A673 (cell line): ENCODE measurements around the gene ITGB1BP1. TPM values are rescaled to one million over a fixed set of nuclear protein-coding genes. Genes with fewer than 3 reads are reported as not detected.

Source experiments
- BruUV-seq: library from RNA; stranded (reverse); fragments of 400-500 nt; replicated peaks from 2 replicates; lab custom pipeline; 2021; lab: Mats Ljungman, UMichigan
- CTCF ChIA-PET: fragments of 300-600 bp; sonication (Branson Sonifier 250); formaldehyde crosslinking; loops from one replicate; lab custom pipeline; 2022; ENCODE audit warnings: antibody characterized with exemption; lab: Charles Lee
- POLR2A ChIA-PET: fragments of 300-600 bp; sonication (Branson Sonifier 250); formaldehyde crosslinking; loops from one replicate; lab custom pipeline; 2022; ENCODE audit warnings: antibody characterized with exemption; ENCODE audit not compliant: low non-redundant PET; lab: Charles Lee
- DNase-seq: peaks from one replicate; pipeline ENCODE4 v3.0.0-alpha.2; 2015; ENCODE audit warnings: low spot score
- H3K27ac ChIP-seq: fragments of 200-600 bp; sonication (generic); 2 replicates; pipeline ENCODE4 v1.5.1; 2016; ENCODE audit warnings: mixed run types, low read depth, mild to moderate bottlenecking, mixed read lengths, antibody characterized with exemption, low read length; ENCODE audit not compliant: poor library complexity, severe bottlenecking
- H3K27me3 ChIP-seq: fragments of 200-600 bp; sonication (generic); replicated peaks from 2 replicates; pipeline ENCODE4 v1.6.1; 2017; ENCODE audit warnings: mixed run types, low read depth, mild to moderate bottlenecking, mixed read lengths, antibody characterized with exemption, low read length; ENCODE audit not compliant: insufficient read depth, poor library complexity
- H3K36me3 ChIP-seq: fragments of 200-600 bp; sonication (generic); 2 replicates; pipeline ENCODE4 v1.6.1; 2016; ENCODE audit warnings: mixed run types, mild to moderate bottlenecking, mixed read lengths, antibody characterized with exemption, low read length; ENCODE audit not compliant: insufficient read depth, poor library complexity, severe bottlenecking
- H3K4me1 ChIP-seq: fragments of 200-600 bp; sonication (generic); 2 replicates; pipeline ENCODE4 v1.6.1; 2017; ENCODE audit warnings: mixed run types, mild to moderate bottlenecking, mixed read lengths, antibody characterized with exemption, low read length; ENCODE audit not compliant: insufficient read depth, poor library complexity, severe bottlenecking
- H3K4me3 ChIP-seq: fragments of 200-600 bp; sonication (generic); 2 replicates; pipeline ENCODE4 v1.5.1; 2016; ENCODE audit warnings: low read depth, mixed run types, mild to moderate bottlenecking, mixed read lengths, low read length; ENCODE audit not compliant: poor library complexity, severe bottlenecking
- H3K9me3 ChIP-seq: fragments of 200-600 bp; sonication (generic); 2 replicates; pipeline ENCODE4 v1.6.1; 2016; ENCODE audit warnings: mixed run types, low read depth, mild to moderate bottlenecking, mixed read lengths, antibody characterized with exemption, low read length; ENCODE audit not compliant: poor library complexity, severe bottlenecking
- EZH2 ChIP-seq: fragments of 200-600 bp; sonication (generic); IDR thresholded peaks from 2 replicates; pipeline ENCODE4 v1.6.1; 2017; ENCODE audit warnings: borderline replicate concordance, low read depth, mild to moderate bottlenecking, mixed read lengths, antibody characterized with exemption, low read length; ENCODE audit not compliant: poor library complexity, severe bottlenecking
- intact Hi-C: fragments of 100-400 bp; cut with micrococcal nuclease; formaldehyde crosslinking; loops from one replicate; pipeline ENCODE4 v1.10.0; 2022; ENCODE audit not compliant: unreplicated experiment
- total RNA-seq: library from RNA; stranded (reverse); gene quantifications from 2 replicates; pipeline ENCODE4 v1.2.3, GENCODE V29; 2021
- TF ChIP-seq, protein P1 (sequence below): fragments of 300-800, 200-600 bp; sonication (generic); conservative IDR thresholded peaks from 2 replicates; pipeline ENCODE4 v1.5.1; 2017; ENCODE audit warnings: low read depth, mild to moderate bottlenecking, antibody characterized with exemption, low read length, moderate library complexity, mixed read lengths

ITGB1BP1 gene
- total RNA-seq, 1 experiment from 2014 or later = 138 TPM

DNA sequence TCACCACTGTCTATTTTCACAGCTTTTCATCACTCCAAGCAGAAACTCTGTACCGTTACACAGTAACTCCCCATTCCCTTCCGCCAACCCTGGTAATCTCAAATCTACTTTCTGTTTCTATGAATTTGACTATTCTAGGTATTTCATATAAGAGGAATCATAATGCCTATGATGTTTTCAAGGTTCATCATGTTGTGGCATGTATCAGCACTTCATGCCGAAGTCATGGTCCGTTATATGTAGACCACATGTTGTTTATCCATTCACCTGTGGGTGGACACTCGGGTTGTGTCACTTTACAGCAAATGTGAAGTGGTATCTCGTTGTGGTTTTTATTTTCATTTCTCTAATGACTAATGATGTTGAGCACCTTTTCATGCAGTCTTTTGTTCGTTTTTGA, 21.8 kb upstream of the ITGB1BP1 start:
- H3K36me3 ChIP-seq = peaks cover 43% of the 10 kb centered on the region
- no peaks in the 10 kb centered on the region for H3K27me3 ChIP-seq
- no peak overlapping the region for H3K27ac ChIP-seq
- ChIA-PET POLR2A (no interaction called here), CTCF (no interaction called here)
- BruUV-seq = no TSS peak
- no peaks in the 10 kb centered on the region for H3K9me3 ChIP-seq
- no peak for DNase-seq
- no peak overlapping the region for H3K4me3 ChIP-seq
- TF ChIP-seq, protein P1, sequence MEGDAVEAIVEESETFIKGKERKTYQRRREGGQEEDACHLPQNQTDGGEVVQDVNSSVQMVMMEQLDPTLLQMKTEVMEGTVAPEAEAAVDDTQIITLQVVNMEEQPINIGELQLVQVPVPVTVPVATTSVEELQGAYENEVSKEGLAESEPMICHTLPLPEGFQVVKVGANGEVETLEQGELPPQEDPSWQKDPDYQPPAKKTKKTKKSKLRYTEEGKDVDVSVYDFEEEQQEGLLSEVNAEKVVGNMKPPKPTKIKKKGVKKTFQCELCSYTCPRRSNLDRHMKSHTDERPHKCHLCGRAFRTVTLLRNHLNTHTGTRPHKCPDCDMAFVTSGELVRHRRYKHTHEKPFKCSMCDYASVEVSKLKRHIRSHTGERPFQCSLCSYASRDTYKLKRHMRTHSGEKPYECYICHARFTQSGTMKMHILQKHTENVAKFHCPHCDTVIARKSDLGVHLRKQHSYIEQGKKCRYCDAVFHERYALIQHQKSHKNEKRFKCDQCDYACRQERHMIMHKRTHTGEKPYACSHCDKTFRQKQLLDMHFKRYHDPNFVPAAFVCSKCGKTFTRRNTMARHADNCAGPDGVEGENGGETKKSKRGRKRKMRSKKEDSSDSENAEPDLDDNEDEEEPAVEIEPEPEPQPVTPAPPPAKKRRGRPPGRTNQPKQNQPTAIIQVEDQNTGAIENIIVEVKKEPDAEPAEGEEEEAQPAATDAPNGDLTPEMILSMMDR = no peak
- no peak for TF ChIP-seq EZH2
- no peaks in the 10 kb centered on the region for H3K4me1 ChIP-seq
- intact Hi-C loops = no loop called here

DNA sequence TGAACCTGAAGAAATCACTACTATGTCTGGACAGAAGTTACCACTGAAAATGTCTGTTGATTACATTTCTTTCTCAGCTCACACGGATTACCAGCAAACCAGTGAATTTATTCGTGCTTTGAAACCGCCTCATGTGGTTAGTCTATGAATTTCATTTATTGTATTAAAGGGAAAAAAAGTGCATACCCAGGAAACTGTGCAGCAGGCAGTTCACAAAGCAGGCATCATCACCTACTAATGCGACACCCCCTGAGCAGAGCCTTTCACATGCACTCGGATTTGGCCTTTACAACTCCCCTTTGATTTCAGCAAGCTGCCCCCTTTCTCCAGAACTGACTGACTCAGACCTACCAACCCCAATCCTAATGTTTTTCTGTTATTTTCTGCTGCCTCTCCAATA, 20.2 kb upstream of the ITGB1BP1 start:
- Histone ChIP-seq H3K36me3 (peaks cover 57% of the 10 kb centered on the region), H3K4me3 (no peak overlapping the region), H3K27ac (no peak overlapping the region), H3K27me3 (no peaks in the 10 kb centered on the region), H3K4me1 (no peaks in the 10 kb centered on the region), H3K9me3 (no peaks in the 10 kb centered on the region)
- TF ChIP-seq, protein P1 = no peak
- TF ChIP-seq EZH2 = no peak
- ChIA-PET POLR2A (no interaction called here), CTCF (no interaction called here)
- no TSS peak for BruUV-seq
- intact Hi-C loops = no loop called here
- no peak for DNase-seq

DNA sequence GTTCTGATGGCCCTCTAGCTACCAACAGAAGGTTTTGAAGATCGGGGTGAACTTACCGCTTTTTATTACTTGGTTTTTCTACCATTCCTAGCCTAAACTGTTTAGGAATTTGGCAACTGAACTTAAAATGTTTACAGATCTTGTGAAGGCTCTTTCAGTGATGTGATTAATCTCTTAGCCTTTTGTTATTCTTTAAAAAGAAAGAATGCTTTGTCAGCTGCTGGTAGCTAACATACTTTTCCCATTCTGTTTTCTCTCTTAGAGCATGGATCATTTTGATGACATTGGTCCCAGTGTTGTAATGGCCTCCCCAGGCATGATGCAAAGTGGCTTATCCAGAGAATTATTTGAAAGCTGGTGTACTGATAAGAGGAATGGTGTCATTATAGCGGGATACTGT, 18.2 kb upstream of the ITGB1BP1 start:
- TF ChIP-seq, protein P1 = no peak
- TF ChIP-seq EZH2 = no peak
- H3K4me1 ChIP-seq = no peaks in the 10 kb centered on the region
- no peak overlapping the region for H3K27ac ChIP-seq
- BruUV-seq = no TSS peak
- ChIA-PET CTCF (no interaction called here), POLR2A (no interaction called here)
- no peak for DNase-seq
- H3K9me3 ChIP-seq = no peaks in the 10 kb centered on the region
- peaks cover 73% of the 10 kb centered on the region for H3K36me3 ChIP-seq
- no peak overlapping the region for H3K4me3 ChIP-seq
- intact Hi-C loops = no loop called here
- no peaks in the 10 kb centered on the region for H3K27me3 ChIP-seq
